NCI-H510A (cell line): ENCODE measurements around the gene PSTPIP1.

Source experiments
- DNase-seq: peaks from one replicate; lab custom pipeline; 2025; lab: John Stamatoyannopoulos, UW

The PSTPIP1 gene

GRCh38 chr15:76998663-76999285 is 3.8 kb downstream of the PSTPIP1 start:
- DNase-seq = no peak

- no peak for DNase-seq
Observed at GRCh38 chr15:76999996-77000395, 5.1 kb downstream of the PSTPIP1 start.

- no peak for DNase-seq
Observed at GRCh38 chr15:77001351-77001750, 6.4 kb downstream of the PSTPIP1 start.

DNA sequence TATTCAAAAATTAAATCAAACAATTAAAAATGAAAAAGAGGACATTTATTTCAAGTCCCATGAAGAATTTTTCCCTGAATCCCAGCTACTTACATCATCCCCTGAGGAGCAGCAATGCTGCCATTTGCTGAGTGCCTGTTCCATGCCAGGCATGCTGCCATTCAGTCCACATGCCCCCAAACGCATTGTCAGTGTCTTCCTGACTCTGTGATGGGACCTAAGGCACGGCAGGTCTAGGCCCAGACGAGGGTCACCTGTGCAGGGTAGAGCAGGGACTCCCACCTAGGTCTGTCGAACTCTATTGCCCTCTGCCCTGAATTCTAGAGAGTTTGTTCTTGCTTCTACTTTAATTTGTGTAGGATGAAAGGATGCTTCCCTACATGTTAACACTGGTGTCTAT is 7.0 kb downstream of the PSTPIP1 start:
- no peak for DNase-seq

DNA sequence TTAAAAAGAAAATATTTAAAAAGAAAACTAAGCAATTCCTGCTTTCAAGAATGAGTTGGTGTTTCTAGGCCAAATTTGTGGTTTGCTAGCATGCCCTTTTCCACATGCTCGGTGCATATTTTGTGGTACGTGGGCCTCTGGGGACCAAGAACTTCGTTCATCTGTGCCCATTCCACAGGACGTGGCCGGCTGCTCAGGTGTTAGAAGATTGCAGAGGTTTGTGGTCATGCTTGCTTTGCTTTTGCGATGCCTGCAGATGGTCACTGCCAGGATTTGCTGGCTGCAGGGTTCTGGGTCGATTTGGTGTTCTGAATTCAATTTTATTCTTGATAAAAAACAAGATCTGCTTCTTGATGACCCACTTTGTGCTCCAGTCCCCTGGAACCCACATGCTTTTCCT is 7.5 kb downstream of the PSTPIP1 start:
- no peak for DNase-seq

DNA sequence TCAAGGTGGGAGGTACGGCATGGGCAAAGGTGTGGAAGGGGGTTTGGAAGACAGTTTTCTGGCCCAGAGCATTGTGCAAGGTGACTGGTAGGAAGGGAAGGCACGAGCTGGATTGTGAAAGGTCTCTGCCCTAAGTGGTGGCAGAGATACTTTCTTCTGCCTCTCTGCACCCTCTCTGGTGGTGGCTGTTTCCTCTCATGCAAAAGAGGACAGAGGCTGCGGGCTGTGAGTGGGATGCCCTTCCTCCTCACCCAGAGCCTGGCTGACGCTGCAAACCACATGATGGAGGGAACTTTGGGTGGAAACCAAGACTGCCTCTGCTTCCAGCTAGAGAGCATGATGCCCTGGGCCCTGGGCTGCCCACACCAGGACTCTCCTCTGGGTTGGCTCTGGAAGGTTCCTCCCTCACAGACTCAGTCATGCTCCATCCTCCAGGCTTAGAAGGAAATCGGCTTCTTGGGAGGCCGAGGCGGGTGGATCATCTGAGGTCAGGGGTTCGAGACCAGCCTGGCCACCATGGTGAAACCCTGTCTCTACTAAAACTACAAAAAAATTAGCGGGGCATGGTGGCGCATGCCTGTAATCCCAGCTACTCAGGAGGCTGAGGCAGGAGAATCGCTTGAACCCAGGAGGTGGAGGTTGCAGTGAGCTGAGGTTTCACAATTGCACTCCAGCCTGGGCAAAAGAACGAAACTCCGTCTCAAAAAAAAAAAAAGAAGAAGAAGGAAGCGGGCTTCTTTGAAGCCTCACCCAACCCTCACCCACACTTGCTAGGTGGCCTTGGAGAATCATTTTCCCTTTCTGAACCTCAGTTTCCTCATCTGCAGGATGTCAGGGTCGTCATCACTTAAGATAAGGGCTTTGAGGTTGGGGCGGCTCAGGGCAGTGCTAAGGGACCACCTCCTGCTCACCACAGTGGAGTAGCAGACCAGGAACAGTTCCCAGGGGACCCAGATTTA is 8.3 kb downstream of the PSTPIP1 start:
- no peak for DNase-seq

DNA sequence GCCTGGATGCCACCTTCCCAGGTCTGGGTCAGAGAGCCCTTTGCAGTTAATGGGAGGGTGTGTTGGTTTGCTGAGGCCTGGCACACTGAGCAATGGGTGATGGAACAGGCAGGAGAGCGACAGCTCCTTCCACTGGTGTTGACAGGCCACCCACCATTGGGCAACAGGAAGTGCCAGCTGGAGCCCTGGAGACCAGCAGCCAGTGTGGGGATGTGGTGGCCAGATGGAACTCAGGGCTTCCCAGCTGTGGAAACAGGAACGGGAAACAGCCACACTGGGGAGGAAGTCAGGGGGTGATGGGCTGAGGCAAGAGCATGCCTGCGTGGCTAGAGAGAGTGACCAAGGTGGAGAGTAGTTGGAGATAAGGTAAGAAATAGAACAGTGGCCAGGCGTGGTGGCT is 9.3 kb downstream of the PSTPIP1 start:
- DNase-seq = no peak

DNA sequence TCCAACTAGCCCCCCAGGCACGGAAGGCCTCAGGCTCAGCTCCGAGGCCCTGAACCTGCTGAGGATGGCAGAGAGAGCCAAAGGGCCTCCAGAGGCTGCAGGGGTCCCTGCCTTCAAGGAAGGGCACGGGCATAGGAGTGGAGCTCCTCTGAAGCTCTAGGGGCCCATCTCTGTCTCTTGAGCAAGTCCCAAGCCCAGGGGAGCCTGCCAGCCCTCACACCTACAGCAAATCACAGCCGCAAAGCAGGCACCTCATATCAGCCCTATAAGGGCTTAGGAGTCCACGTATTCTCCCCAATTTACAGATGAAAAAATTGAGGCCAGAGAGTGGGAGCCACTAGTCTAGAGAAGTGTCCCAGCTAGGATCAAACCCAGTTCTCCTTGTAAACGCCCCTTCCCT is 14.2 kb downstream of the PSTPIP1 start:
- DNase-seq = no peak

GRCh38 chr15:77009646-77010311 is 14.9 kb downstream of the PSTPIP1 start:
- DNase-seq = no peak

- no peak for DNase-seq
Observed at GRCh38 chr15:77010312-77010686, 15.4 kb downstream of the PSTPIP1 start.

- no peak for DNase-seq
Observed at GRCh38 chr15:77010857-77011256, 15.9 kb downstream of the PSTPIP1 start.

DNA sequence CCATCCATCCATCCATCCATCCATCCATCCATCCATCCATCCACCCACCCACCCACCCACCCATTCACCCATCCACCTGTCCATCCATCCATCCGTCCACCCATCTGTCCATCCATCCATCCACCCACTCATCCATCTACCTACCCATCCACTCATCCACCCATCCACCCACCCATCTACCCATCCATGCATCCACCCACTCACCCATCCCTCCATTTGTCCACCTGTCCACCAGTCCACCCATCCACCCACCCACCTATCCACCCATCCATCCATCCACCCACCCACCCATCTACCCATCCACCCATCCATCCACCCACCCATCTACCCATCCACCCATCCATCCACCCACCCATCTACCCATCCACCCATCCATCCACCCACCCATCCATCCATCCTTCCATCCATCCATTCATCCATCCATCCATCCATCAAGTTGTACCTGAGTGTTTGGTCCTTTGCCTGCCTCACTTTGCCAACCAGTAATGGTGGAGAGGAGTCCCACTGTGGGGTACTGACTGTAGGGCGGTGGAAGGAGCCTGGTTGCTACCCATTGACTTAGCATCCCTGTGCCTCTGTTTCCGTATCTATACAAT is 17.3 kb downstream of the PSTPIP1 start:
- DNase-seq = no peak

GRCh38 chr15:77012868-77013267 is 17.9 kb downstream of the PSTPIP1 start:
- no peak for DNase-seq

- DNase-seq = no peak
Observed at GRCh38 chr15:77013776-77014131, 18.8 kb downstream of the PSTPIP1 start.

- no peak for DNase-seq
Observed at GRCh38 chr15:77014132-77015081, 19.5 kb downstream of the PSTPIP1 start.

DNA sequence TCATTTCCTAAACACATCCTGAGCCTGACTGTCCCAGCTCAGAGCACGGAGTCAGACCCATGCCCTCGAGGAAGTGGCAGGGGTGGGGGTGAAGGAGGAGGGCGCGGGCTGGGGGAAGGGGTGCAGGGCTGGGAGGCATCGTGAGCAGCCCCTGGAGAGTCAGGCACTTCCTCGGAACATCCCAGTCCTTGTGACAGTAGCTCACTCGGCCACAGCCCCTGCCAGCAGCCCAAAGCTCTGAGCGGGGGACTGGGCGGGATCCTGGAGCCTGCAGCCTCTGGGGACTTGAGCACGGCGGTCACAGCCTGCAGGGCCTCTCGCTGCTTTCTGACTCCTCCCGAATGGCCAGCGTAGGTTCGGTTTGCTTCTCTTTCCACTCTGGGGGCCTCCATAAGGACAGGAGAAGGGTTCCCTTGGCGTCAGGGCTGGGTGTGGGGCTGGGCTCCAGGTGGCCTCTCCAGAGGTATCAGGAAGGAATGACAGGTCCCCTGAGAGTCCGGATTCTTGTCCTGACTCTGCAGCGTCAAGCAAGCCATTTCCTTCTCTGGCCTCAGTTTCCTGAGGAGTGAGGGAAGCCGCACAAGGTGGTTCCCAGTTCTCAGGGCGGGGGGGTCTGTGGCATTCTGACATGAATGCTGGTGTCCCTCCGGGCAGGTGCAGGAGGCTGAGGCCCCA is 20.9 kb downstream of the PSTPIP1 start:
- DNase-seq = no peak

- DNase-seq = no peak
Observed at GRCh38 chr15:77016321-77016695, 21.4 kb downstream of the PSTPIP1 start.

DNA sequence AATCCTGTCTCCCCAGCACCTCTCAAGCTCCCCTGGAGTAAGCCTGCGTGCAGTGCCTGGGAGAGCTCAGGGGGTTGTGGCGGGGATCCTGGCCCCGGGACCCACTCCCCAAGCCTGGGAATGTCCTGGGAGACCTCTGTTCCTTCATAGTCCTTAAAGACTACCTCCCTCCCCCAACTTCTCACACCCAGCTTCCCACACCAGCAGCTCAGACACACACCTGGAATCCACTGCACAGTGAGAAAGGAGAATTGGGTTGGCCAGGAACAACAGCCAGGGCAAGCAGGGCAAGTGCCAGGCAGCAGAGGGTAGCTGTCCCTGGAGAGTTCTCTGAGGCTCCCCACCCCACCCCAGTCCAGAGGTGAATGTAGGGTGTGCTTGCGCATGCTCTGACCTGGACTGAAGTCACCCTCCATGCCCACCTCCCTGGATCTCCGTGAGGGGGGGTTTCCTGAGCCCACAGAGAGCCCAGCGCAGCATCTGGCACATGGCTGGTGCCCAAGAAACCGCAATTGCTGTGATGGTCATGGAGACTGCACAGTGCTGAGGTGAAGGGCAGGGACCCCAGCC is 22.2 kb downstream of the PSTPIP1 start:
- no peak for DNase-seq

DNA sequence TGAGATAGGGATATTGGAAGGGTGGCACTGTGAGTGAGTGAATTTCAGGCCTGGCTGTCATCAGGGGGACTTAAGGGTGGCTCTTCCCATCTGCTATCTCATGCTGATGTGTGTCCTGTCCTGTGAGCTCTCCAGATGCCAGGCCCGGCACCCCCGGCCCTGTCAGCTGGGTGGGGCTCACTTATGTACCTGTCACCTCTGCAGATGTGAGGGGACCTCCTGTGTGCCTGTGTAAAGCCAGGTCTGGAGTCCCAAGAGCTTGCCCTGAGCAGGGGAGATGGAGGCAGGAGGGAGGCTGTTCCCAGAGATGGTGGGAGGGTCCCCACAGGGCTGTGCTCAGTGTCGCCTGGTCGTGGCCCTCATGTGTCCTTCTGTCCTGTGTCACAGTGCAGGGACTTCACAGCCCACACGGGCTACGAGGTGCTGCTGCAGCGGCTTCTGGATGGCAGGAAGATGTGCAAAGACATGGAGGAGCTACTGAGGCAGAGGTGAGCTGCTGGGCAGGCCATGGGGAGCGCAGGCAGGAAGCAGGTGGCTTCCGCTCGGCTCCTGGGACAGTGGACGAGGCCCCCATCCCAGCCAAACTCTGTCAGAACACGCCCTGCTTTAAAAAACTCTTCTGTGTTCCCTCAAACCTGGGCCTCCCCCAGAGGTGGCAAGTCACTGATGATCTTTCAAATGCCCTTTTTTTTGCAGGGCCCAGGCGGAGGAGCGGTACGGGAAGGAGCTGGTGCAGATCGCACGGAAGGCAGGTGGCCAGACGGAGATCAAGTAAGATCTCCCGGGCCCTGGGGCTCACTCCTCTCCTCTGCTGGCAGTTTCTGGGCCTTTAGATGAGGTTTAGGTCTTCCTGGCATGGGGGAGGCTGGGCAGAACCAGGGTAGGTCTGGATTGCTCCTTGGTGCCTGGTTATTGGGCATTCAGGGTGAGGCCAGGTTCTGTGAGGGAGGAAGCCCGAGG is 23.1 kb downstream of the PSTPIP1 start:
- DNase-seq = no peak
